Measurements from ENCODE around the gene KLF11. TPM values are rescaled to one million over a fixed set of nuclear protein-coding genes. Genes with fewer than 3 reads are reported as not detected.

KLF11 gene
- total RNA-seq, 1 donor from 2014 or later = 20.8 TPM

DNA sequence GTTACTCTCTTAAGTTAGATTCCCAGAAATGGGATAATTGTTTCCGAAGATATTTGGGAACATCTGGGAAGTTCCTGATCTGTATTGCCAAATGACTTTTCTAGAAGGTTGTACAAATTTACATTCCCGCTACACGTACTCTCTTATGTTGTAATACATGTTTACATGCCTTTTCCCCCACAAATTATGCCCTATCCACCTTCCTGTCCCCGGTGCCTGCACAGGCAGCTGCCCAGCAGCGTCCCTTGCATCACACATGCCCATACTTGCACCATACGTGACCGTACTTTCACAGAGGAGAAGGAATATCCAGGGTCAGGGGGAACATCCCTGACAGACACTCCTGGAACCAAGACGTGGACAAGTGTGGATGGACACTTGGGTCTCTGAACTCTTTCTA is 24.2 kb upstream of the KLF11 start:
- intact Hi-C loops (cut with micrococcal nuclease) = no loop called here
- no peak for DNase-seq
- TF ChIP-seq, protein P1, sequence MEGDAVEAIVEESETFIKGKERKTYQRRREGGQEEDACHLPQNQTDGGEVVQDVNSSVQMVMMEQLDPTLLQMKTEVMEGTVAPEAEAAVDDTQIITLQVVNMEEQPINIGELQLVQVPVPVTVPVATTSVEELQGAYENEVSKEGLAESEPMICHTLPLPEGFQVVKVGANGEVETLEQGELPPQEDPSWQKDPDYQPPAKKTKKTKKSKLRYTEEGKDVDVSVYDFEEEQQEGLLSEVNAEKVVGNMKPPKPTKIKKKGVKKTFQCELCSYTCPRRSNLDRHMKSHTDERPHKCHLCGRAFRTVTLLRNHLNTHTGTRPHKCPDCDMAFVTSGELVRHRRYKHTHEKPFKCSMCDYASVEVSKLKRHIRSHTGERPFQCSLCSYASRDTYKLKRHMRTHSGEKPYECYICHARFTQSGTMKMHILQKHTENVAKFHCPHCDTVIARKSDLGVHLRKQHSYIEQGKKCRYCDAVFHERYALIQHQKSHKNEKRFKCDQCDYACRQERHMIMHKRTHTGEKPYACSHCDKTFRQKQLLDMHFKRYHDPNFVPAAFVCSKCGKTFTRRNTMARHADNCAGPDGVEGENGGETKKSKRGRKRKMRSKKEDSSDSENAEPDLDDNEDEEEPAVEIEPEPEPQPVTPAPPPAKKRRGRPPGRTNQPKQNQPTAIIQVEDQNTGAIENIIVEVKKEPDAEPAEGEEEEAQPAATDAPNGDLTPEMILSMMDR (IDR thresholded peaks at IDR 0.05; ENCODE audit: borderline replicate concordance) = no peak
- no peaks in the 10 kb centered on the region for H3K36me3 ChIP-seq
- H3K4me1 ChIP-seq = no peaks in the 10 kb centered on the region
- H3K4me3 ChIP-seq = no peak overlapping the region
- no peak overlapping the region for H3K27ac ChIP-seq (replicated peaks)
- H3K9me3 ChIP-seq (replicated peaks) = peaks cover 15% of the 10 kb centered on the region
- no peaks in the 10 kb centered on the region for H3K27me3 ChIP-seq (ENCODE audit: low read depth)

DNA sequence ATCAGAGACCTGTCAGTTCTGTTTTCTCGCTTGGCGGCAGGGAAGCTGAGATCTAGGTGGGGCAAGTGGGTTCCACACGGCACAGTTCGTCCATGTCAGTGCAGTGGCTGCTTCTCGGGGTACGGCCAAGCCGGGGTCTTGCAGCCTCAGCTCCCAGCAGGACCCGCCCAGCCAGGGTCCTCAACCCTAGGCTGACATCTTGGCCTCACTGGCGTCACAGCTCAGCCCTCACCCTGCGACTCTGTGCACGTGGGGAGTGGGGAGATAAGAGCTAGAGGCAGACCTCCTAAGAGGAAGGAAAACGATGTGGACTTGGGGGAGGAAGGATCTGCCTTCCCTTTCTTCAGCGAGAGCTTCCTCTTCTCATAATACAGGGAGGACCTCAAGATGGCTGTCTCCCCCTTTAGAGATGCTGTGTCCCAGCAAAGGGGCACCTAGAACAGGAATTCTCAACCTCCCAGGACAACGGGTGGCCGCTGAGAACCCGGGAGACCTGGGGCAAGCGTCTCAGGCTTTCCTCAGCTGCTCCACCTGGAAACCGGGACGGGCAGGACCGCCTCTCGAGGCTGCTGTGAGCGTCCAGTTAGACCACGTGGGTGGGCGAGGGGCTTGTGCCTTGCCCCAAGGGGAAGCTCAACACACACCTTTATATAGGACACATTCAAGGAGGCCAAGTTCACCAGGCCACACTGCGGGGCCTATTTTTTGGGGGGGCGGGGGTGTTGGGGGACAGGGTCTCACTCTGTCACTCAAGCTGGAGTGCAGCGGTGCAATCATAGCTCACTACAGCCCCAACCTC is 23.5 kb upstream of the KLF11 start:
- H3K9me3 ChIP-seq (replicated peaks) = peaks cover 15% of the 10 kb centered on the region
- no peaks in the 10 kb centered on the region for H3K27me3 ChIP-seq (ENCODE audit: low read depth)
- intact Hi-C loops (cut with micrococcal nuclease) = no loop called here
- H3K36me3 ChIP-seq = no peaks in the 10 kb centered on the region
- H3K4me3 ChIP-seq = no peak overlapping the region
- H3K27ac ChIP-seq (replicated peaks) = no peak overlapping the region
- TF ChIP-seq, protein P1 (IDR thresholded peaks at IDR 0.05; ENCODE audit: borderline replicate concordance) = no peak
- no peak for DNase-seq
- no peaks in the 10 kb centered on the region for H3K4me1 ChIP-seq

DNA sequence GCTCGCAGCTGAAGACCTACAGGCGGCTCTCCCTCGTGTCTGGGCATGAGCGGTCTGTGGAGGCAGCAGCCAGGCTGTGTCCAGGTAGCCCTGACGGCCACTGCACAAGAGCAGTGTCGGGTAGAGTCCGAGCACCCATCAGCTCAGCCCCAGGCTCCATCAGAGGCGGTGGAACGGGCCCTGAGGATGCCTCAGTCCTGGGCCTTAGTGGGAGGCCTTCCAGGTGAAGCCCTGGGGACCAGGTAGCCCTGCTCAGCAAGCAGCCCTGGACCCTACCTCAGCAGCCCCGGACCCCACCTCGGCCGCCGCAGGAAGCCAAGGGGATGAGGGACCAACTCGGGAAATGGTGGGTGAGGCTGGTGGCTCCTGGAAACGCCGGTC is 21.3 kb upstream of the KLF11 start:
- no peak overlapping the region for H3K27ac ChIP-seq (replicated peaks)
- TF ChIP-seq, protein P1 (IDR thresholded peaks at IDR 0.05; ENCODE audit: borderline replicate concordance) = no peak
- H3K4me1 ChIP-seq = no peaks in the 10 kb centered on the region
- peaks cover 16% of the 10 kb centered on the region for H3K9me3 ChIP-seq (replicated peaks)
- no peak for DNase-seq
- no peak overlapping the region for H3K4me3 ChIP-seq
- H3K36me3 ChIP-seq = no peaks in the 10 kb centered on the region
- no peaks in the 10 kb centered on the region for H3K27me3 ChIP-seq (ENCODE audit: low read depth)
- intact Hi-C loops (cut with micrococcal nuclease) = no loop called here

DNA sequence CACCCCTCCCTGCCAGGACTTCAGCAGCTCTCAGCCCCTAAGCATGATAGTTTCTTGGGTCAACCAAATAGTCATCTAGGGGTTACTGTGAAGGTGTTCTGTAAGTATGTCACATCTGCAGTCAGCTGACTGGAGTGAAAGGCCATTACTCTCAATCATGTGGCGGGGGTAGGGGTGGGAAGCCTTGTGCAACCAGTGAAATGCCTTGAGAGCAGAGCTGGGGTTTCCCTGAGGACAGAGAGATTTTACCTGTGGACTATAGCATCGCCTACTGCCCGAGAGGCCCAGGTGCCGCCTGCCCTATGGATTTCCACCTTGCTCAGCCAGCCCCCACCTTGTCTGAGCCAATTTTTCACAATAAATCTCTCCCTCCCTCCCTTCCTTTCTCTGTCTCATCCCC is 20.9 kb upstream of the KLF11 start:
- Histone ChIP-seq H3K27me3 (ENCODE audit: low read depth) (no peaks in the 10 kb centered on the region), H3K9me3 (replicated peaks) (peaks cover 12% of the 10 kb centered on the region), H3K4me1 (no peaks in the 10 kb centered on the region), H3K27ac (replicated peaks) (no peak overlapping the region), H3K4me3 (no peak overlapping the region), H3K36me3 (no peaks in the 10 kb centered on the region)
- TF ChIP-seq, protein P1 (IDR thresholded peaks at IDR 0.05; ENCODE audit: borderline replicate concordance) = no peak
- DNase-seq = no peak
- intact Hi-C loops (cut with micrococcal nuclease) = no loop called here

DNA sequence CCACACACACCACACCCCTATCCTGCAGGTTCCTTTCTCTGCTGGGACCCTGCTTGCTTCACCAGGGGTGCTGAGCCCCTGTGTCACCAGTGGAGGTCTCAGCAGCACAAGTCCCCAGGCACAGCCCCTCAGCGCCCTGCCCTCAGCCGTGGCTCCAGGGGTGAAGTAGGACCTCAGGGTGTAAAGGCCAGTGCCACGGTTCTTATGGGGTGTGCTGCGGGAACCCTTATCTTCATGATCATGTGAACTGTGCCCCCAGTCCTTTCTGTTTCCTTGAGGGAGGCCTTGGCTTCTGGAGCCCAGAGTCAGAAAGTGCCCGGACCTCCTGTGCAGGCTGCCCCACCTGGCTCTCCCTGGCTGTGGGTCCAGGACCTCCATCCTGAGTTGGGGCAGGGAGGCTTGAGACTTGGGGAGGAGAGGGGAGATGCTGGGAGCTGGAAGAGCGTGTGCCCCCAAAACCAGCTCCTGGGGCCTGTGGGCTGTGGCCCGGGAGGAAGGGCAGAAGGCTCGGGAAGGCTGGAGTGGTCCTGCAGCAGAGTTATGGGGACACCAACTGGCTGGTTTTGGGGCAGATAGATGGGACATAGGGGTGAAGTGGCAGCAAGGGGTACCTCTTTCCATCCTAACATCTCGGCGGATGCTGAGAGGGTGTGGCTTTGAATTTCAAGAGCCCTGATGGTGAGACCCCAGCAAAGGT is 20.2 kb upstream of the KLF11 start:
- TF ChIP-seq, protein P1 (IDR thresholded peaks at IDR 0.05; ENCODE audit: borderline replicate concordance) = peak; percentile 13
- Histone ChIP-seq H3K36me3 (no peaks in the 10 kb centered on the region), H3K4me3 (no peak overlapping the region), H3K4me1 (peaks cover 4% of the 10 kb centered on the region), H3K9me3 (replicated peaks) (peaks cover 6% of the 10 kb centered on the region), H3K27me3 (ENCODE audit: low read depth) (no peaks in the 10 kb centered on the region), H3K27ac (replicated peaks) (no peak overlapping the region)
- intact Hi-C loops (cut with micrococcal nuclease) = no loop called here
- DNase-seq = no peak

Data from left ventricle myocardium inferior (tissue), 1 donor.